ENCODE measurements around the gene MYO1H.
A peak's percentile ranks its signal among the peaks of the same experiment; 100 is the strongest.
"Not testable (repeated sequence)": the region's sequence is repeated elsewhere in the genome, so short reads cannot be mapped to it uniquely, and the experiment has no call there.

The MYO1H gene

GRCh38 chr12:109406147-109406546 is 58.4 kb downstream of the MYO1H start:
- DNase-seq (ENCODE audit: low spot score) = not testable (repeated sequence)

GRCh38 chr12:109418848-109419480 is 71.3 kb downstream of the MYO1H start:
- DNase-seq (ENCODE audit: low spot score) = no peak

- DNase-seq (ENCODE audit: low spot score) = no peak
Observed at GRCh38 chr12:109421355-109422087, 73.8 kb downstream of the MYO1H start.

GRCh38 chr12:109422251-109422650 is 74.6 kb downstream of the MYO1H start:
- DNase-seq (ENCODE audit: low spot score) = no peak

- no peak for DNase-seq (ENCODE audit: low spot score)
Observed at GRCh38 chr12:109423392-109423791, 75.7 kb downstream of the MYO1H start.

GRCh38 chr12:109428037-109428629 is 80.4 kb downstream of the MYO1H start:
- peak; percentile 74 for DNase-seq (ENCODE audit: low spot score)

GRCh38 chr12:109428804-109429203 is 81.1 kb downstream of the MYO1H start:
- not testable (repeated sequence) for DNase-seq (ENCODE audit: low spot score)

GRCh38 chr12:109430244-109430643 is 82.5 kb downstream of the MYO1H start:
- no peak for DNase-seq (ENCODE audit: low spot score)

- no peak for DNase-seq (ENCODE audit: low spot score)
Observed at GRCh38 chr12:109432431-109432830, 84.7 kb downstream of the MYO1H start.

- peak; percentile 76 for DNase-seq (ENCODE audit: low spot score)
Observed at GRCh38 chr12:109432842-109433304, 85.2 kb downstream of the MYO1H start.

- DNase-seq (ENCODE audit: low spot score) = no peak
Observed at GRCh38 chr12:109433618-109434017, 85.9 kb downstream of the MYO1H start.

GRCh38 chr12:109434582-109434981 is 86.9 kb downstream of the MYO1H start:
- no peak for DNase-seq (ENCODE audit: low spot score)

- DNase-seq (ENCODE audit: low spot score) = no peak
Observed at GRCh38 chr12:109435428-109436187, 87.9 kb downstream of the MYO1H start.

GRCh38 chr12:109436188-109436560 is 88.5 kb downstream of the MYO1H start:
- DNase-seq (ENCODE audit: low spot score) = no peak

GRCh38 chr12:109439181-109439580 is 91.5 kb downstream of the MYO1H start:
- DNase-seq (ENCODE audit: low spot score) = no peak

GRCh38 chr12:109439951-109440350 is 92.3 kb downstream of the MYO1H start:
- not testable (repeated sequence) for DNase-seq (ENCODE audit: low spot score)

- DNase-seq (ENCODE audit: low spot score) = no peak
Observed at GRCh38 chr12:109440851-109441490, 93.3 kb downstream of the MYO1H start.

- DNase-seq (ENCODE audit: low spot score) = no peak
Observed at GRCh38 chr12:109443794-109444193, 96.1 kb downstream of the MYO1H start.

GRCh38 chr12:109444259-109444658 is 96.6 kb downstream of the MYO1H start:
- no peak for DNase-seq (ENCODE audit: low spot score)

GRCh38 chr12:109445191-109445609 is 97.5 kb downstream of the MYO1H start:
- no peak for DNase-seq (ENCODE audit: low spot score)

GRCh38 chr12:109446869-109447268 is 99.2 kb downstream of the MYO1H start:
- DNase-seq (ENCODE audit: low spot score) = no peak

- DNase-seq (ENCODE audit: low spot score) = no peak
Observed at GRCh38 chr12:109447482-109447881, 99.8 kb downstream of the MYO1H start.
